ENCODE data around the gene TMEM120B. TPM values are rescaled to one million over a fixed set of nuclear protein-coding genes. Genes with fewer than 3 reads are reported as not detected.

The TMEM120B gene
- total RNA-seq, 2 donors from 2014 or later = 8.6 to 13.7 TPM

DNA sequence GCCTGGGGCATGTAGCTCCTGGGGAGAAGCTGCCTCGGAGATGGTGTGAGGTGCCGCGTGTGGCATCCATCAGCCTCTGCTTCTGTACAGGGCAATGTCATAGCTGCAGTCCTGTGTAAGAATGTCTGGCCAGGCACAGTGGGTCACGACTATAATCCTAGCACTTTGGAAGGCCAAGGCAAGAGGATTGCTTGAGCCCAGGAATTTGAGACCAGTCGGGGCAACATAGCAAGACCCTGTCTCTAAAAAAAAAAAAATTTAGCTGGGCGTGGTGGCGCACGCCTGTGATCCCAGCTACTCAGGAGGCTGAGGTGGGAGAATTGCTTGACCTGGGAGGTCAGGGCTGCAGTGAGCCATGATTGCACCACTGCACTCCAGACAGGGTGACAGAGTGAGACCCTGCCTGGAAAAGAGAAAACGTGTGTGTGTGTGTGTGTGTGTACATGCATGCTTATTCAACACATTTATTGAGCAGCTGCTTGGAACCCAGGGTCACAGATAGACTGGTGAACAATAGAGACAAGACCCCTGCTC, 56.8 kb downstream of the TMEM120B start:
- Mint-ChIP-seq H3K9me3 (no peaks in the 10 kb centered on the region), H3K4me3 (no peak overlapping the region), H3K27ac (no peak overlapping the region), H3K36me3 (ENCODE audit: low read depth) (peaks cover 3% of the 10 kb centered on the region), H3K4me1 (no peaks in the 10 kb centered on the region), H3K27me3 (no peaks in the 10 kb centered on the region)
- no peak for ATAC-seq (replicated peaks)

DNA sequence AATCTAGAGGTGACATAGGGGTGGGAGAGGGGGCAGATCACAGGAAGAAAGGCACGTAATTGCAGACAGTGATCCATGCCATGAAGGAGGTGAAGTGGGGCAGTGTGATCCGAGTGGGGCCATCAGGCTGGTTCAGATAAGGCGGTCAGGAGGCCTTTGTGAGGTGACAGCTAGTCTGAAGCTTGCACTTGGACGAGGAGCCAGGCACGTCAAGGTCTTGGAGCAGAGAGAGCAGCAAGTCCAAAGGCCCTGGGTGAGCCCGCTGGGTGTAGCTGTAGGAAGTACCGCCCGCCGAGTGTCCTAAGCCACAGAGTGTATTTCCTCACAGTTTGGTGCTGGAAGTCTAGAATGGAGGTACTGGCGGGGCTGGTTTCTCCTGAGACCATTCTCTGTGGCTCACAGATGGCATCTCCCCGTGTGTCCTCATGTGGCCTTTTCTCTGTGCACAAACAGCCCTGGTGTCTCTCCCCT, 57.3 kb downstream of the TMEM120B start:
- no peak overlapping the region for H3K27ac Mint-ChIP-seq
- H3K4me1 Mint-ChIP-seq = no peaks in the 10 kb centered on the region
- H3K4me3 Mint-ChIP-seq = no peak overlapping the region
- H3K9me3 Mint-ChIP-seq = no peaks in the 10 kb centered on the region
- no peak for ATAC-seq (replicated peaks)
- H3K36me3 Mint-ChIP-seq (ENCODE audit: low read depth) = peaks cover 5% of the 10 kb centered on the region
- H3K27me3 Mint-ChIP-seq = no peaks in the 10 kb centered on the region

DNA sequence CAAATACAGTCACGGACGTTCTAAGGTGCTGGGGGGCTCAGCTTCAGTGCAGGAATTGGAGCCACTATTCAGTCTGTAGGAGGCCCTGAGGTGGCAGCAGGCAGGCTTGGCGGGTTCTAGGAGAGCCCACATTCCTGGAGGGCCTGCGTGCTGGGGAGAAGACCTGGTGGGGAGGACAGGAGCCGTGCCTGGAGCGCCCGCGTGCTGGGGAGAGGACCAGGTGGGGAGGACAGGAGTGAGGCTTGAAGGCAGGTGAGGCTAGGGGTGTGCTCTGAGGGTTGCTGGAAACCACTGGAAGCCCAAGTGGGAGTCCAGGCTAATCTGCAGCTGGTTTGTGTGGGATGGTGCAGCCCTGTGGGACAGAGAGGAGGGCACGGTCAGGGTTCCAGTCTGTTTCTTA, 57.8 kb downstream of the TMEM120B start:
- no peak for ATAC-seq (replicated peaks)
- no peak overlapping the region for H3K4me3 Mint-ChIP-seq
- H3K27me3 Mint-ChIP-seq = no peaks in the 10 kb centered on the region
- no peaks in the 10 kb centered on the region for H3K4me1 Mint-ChIP-seq
- peaks cover 5% of the 10 kb centered on the region for H3K36me3 Mint-ChIP-seq (ENCODE audit: low read depth)
- H3K27ac Mint-ChIP-seq = no peak overlapping the region
- no peaks in the 10 kb centered on the region for H3K9me3 Mint-ChIP-seq

DNA sequence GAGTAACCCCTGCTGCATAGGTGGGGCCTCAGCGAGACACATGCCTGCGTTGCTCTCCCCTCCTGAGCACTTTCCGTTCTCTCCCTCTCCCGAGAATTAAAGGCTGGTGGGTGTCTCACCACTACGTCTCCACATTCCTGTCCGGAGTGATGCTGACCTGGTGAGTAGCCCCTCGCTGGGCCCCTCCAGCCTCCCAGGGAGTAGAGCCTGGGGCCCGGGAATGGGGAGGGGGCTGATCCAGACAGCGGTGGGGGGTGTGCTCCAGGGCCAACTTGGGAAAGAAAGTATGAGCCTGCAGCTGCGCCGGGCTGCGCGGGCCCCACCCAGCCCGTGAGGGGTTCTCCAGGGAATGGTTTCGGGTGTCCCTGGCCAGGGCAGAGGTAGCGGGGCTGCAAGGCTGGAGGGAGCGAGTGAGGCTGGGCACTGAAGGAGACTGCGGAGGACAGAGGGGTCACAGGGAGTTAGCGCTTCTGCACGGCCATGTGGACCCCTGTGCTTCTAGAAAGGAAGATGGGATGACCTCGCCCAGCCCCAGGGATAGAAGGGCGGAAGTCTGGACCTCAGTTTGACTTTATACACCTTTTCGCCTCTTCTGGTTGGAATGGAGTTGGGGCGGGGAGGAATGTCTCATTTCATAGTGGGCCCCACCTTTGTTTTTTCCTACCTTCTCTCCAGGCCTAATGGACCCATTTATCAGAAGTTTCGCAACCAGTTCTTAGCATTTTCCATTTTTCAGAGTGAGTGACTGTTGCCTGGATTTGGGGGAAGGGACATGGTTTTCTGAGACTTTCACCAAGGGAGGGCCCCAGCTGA, 58.5 kb downstream of the TMEM120B start:
- no peak for ATAC-seq (replicated peaks)
- peaks cover 5% of the 10 kb centered on the region for H3K36me3 Mint-ChIP-seq (ENCODE audit: low read depth)
- no peak overlapping the region for H3K4me3 Mint-ChIP-seq
- no peaks in the 10 kb centered on the region for H3K9me3 Mint-ChIP-seq
- no peaks in the 10 kb centered on the region for H3K4me1 Mint-ChIP-seq
- H3K27ac Mint-ChIP-seq = no peak overlapping the region
- no peaks in the 10 kb centered on the region for H3K27me3 Mint-ChIP-seq

DNA sequence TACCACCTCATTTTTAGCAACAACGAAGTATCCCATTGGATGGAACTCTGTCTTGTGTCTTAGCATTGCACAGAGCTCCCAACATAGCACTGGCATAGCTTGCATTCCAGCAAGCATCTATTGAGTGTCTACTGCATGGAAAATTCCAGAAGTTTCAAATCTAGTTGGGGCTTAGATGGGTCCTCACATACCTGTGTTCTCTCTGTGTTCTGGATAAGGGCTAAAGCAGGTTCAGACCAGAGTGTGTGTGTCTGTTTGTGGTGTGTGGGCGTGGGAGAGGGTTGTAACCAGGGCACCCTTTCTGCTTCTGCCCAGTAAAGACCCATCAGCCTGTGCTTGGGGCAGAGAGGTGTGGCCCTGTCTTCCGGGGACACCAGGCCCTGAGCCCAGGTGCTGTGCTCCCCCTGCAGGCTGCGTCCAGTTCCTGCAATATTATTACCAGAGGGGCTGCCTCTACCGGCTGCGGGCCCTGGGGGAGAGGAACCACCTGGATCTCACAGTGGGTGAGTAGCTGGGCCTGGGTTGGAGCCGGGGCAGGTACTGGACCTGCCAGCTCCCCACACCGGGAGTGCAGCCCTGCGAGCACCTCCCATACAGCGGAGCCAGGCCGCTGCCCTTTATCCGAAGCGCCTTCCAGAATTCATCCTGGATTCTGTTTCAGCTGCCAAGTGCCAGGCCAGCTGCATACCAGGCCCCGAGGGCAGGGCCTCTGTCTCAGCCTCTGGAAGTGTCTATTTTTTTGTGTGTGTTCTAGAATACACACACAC, 60.6 kb downstream of the TMEM120B start:
- Mint-ChIP-seq H3K36me3 (ENCODE audit: low read depth) (peaks cover 9% of the 10 kb centered on the region), H3K4me3 (no peak overlapping the region), H3K27me3 (no peaks in the 10 kb centered on the region), H3K27ac (no peak overlapping the region), H3K4me1 (no peaks in the 10 kb centered on the region), H3K9me3 (no peaks in the 10 kb centered on the region)
- ATAC-seq (replicated peaks) = peak; percentile 86

DNA sequence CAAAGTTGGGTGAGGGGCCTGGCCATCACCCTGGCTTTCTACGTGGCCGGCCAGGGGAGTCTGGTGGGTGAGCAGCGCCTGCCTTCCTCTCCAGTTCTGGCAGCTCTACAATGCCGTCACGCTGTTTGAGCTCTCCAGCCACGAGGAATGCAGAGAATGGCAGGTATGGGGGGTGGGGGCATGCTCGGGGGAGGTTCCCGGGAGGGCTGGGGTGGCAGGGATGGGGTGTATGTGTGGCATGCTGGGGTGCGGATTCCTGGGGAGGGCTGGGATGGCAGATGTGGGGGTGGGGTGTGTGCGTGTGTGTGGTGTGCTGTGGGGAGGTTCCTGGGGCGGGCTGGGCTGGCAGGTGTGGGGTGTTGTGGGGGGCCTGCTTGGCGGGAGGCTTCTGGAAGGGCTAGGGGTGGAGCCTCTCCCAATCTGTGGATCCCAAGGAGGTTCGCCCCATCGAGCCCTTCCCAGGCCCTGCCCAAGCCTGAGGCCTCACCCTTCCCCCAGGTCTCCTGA, 62.5 kb downstream of the TMEM120B start:
- Mint-ChIP-seq H3K36me3 (ENCODE audit: low read depth) (peaks cover 27% of the 10 kb centered on the region), H3K4me3 (no peak overlapping the region), H3K27me3 (no peaks in the 10 kb centered on the region), H3K4me1 (no peaks in the 10 kb centered on the region), H3K9me3 (no peaks in the 10 kb centered on the region), H3K27ac (peak overlapping the region; percentile 58)
- ATAC-seq (replicated peaks) = no peak

DNA sequence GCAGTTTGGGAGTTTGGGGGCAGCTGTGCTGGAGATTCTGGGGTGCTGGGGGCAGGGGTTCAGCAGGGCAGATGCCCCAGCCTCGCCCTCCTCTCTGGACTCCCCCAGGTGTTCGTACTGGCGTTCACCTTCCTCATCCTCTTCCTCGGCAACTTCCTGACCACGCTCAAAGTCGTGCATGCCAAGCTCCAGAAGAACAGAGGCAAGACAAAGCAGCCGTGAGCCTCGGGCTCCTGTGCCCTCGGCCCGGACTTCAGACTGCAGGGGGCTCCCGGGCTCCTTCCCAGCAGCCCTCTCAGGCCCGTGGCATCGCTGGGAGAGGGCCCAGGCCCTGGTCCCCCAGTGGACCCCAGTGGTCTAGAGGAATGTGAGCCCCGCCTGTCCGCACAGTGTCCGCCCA, 62.9 kb downstream of the TMEM120B start:
- no peak for ATAC-seq (replicated peaks)
- Mint-ChIP-seq H3K4me1 (no peaks in the 10 kb centered on the region), H3K9me3 (no peaks in the 10 kb centered on the region), H3K27me3 (no peaks in the 10 kb centered on the region), H3K27ac (no peak overlapping the region), H3K4me3 (no peak overlapping the region), H3K36me3 (ENCODE audit: low read depth) (peaks cover 32% of the 10 kb centered on the region)

DNA sequence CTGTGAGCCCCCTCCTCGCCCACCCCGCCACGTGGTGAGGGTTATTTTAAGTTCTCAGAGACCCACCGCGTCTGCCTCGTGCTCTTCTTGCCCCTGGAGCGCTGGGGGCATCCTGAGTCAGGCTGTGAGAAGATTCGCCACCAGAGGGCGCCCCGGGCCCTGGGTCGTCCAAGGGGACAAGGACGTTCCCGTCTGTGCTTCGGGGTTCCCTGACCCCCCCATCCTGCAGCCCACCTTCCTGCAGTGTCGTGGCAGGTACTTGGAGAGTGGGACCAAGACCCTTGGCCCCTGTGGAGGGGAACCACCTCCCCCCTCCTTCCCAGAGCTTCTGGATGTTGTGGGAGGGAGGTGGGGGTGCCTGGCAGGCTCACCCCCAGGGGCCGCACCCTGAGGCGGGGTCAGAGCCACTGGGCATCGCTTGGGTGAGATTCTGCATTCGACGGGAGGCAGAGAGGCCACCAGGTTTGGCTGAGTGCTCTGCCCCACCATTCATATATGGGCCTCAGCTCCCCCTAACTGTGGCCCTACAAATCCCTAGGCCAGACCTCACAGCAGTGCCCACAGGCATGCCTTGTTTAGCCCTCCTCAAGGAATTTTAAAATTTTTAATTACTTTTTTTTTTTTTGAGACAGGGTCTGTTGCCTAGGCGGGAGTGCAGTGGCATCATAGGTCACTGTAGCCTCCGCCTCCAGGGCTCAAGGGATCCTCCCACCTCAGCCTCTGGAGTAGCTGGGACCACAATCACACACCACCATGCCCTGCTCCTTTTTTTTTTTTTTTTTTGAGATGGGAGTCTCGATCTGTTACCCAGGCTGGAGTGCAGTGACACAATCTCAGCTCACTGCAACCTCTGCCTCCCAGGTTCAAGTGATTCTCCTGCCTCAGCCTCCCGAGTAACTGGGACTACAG, 63.9 kb downstream of the TMEM120B start:
- Mint-ChIP-seq H3K36me3 (ENCODE audit: low read depth) (peaks cover 42% of the 10 kb centered on the region), H3K4me1 (no peaks in the 10 kb centered on the region), H3K4me3 (no peak overlapping the region), H3K27me3 (no peaks in the 10 kb centered on the region), H3K27ac (no peak overlapping the region), H3K9me3 (no peaks in the 10 kb centered on the region)
- peak; percentile 75 for ATAC-seq (replicated peaks)

DNA sequence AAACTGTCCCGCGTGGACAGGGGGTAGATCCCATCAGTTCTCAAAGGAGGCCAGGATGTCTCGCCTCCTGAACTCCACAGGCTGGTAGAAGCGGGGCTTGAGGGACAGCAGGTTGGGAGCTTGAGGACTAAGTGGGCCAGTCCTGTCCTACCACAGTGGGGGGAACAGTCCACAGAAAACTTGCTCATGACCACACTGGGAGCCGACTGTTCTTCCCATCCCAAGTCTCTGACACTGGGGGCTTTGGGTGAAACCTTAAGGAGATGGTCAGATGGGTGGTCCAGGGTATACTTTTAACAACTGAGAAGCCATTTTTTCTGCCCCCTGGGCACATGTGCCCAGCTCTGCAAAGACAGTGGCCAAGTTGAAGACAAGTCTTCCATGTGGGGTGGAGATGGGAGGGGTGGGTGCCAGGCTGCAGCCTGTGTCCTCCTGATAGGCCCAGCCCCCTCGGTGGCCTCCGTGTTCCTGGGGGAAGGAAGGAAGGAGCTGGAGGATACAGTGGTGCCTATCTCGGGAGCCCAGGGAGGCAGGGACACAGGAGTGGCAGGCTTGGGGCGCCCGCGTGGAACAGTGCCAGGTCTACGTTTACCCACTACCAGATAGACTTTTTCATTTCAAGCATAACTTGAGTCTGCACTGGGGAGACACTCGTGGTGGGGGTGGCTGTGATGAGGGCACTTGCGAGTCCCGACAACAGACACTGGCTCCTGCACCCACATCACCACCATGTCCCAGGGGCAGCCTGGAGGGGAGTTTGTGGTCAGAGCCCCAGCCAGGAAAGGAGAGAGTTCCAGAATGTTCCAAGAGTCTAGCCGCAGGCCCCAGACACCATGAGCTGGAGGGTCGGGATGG, 66.2 kb downstream of the TMEM120B start:
- Mint-ChIP-seq H3K27ac (peak overlapping the region; percentile 77), H3K4me1 (peaks cover 12% of the 10 kb centered on the region), H3K36me3 (ENCODE audit: low read depth) (peaks cover 63% of the 10 kb centered on the region), H3K4me3 (no peak overlapping the region), H3K9me3 (no peaks in the 10 kb centered on the region), H3K27me3 (no peaks in the 10 kb centered on the region)
- ATAC-seq (replicated peaks) = no peak

DNA sequence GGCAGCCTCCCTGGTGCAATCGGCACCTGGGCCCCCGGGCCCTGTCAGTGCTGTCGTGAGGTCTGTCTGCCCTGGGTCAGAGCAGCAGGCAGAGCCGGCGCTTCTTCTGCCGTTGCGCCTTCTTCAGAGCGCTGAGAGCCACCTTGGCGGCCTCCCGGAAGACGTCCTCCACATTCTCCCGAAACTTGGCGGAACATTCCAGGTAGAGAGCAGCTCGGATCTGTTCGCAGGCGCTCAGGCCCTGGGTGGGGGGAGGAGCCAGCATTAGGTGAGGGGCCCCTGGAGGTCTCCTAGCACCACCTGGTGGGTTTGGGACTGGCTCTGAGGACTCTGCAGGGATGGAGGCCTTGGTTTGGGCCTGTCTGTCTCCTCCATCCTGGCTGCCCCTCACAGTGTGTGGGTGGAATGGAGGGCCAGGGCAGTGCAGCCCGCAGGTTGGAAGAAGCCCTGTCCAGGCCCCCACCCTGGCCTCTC, 66.9 kb downstream of the TMEM120B start:
- Mint-ChIP-seq H3K4me3 (no peak overlapping the region), H3K4me1 (peaks cover 16% of the 10 kb centered on the region), H3K36me3 (ENCODE audit: low read depth) (peaks cover 66% of the 10 kb centered on the region), H3K9me3 (no peaks in the 10 kb centered on the region), H3K27ac (no peak overlapping the region), H3K27me3 (no peaks in the 10 kb centered on the region)
- ATAC-seq (replicated peaks) = no peak

DNA sequence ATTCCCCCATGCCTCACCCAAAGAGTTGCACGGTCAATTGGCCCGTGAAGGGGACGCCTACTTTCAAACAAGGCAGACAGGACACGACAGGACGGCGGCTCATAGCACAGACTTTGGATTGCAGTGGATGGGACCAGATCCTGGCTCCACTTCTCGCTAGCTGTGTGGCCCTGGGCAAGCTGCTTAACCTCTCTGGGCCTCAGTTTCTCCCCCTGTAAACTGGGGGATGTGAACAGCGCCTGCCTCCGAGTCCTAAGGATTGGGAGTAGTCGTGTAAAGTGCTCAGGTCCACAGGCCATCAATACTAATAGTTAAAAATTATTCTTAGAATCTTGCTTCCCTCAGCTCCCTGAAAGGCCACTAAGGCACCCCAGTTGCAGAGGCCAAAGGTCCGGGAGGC, 67.9 kb downstream of the TMEM120B start:
- Mint-ChIP-seq H3K36me3 (ENCODE audit: low read depth) (peaks cover 72% of the 10 kb centered on the region), H3K27ac (peak overlapping the region; percentile 65), H3K4me3 (no peak overlapping the region), H3K4me1 (peaks cover 21% of the 10 kb centered on the region), H3K27me3 (no peaks in the 10 kb centered on the region), H3K9me3 (no peaks in the 10 kb centered on the region)
- no peak for ATAC-seq (replicated peaks)

DNA sequence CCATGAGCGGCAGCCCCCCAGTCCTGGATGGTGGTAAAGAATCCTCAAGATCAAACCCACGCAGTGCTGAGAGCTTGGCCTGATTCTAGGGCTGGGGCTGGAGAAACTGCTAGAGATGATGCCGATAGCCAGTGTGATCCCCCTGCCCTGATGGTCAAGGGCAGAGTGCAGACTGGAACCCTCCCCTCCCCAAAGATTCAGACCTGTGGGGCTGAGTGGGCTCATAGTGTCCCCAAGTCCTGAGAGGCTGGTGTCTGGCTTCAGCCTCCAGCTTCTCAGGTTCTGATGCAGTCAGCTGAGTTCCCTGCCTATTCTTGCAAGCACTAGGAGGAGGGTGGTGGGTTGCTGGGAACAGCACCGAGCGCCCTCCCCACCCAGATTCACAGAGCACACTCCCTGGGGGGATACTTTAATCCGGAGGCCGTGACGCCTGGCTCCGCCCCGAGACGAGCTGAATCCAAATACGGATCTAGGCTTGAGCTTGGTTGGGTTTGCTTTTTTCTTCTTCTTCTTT, 69.0 kb downstream of the TMEM120B start:
- peak overlapping the region; percentile 74 for H3K4me3 Mint-ChIP-seq
- peaks cover 80% of the 10 kb centered on the region for H3K36me3 Mint-ChIP-seq (ENCODE audit: low read depth)
- H3K9me3 Mint-ChIP-seq = no peaks in the 10 kb centered on the region
- peak; percentile 1 for ATAC-seq (replicated peaks)
- peaks cover 25% of the 10 kb centered on the region for H3K4me1 Mint-ChIP-seq
- peak overlapping the region; percentile 87 for H3K27ac Mint-ChIP-seq
- H3K27me3 Mint-ChIP-seq = no peaks in the 10 kb centered on the region

Measured in activated T-helper 17 cell treated with anti-CD3 and anti-CD28 coated beads, Interleukin-2, amount 50 U/mL, for 72 hours (primary cell).